Tongue (tissue), 2 donors: Measurements from ENCODE around the gene TMTC1. TPM values are rescaled to one million over a fixed set of nuclear protein-coding genes. Genes with fewer than 3 reads are reported as not detected.

ENCODE experiments used
- DNase-seq: peaks from one replicate; pipeline ENCODE4 v3.0.0-alpha.2; 2015
- total RNA-seq: library from RNA; depleted of rRNA; stranded (reverse); fragments of >200 nt; gene quantifications from one replicate; pipeline ENCODE4 v1.2.3, GENCODE V29; 2014

Gene TMTC1
- total RNA-seq, 1 donor from 2014 or later = 67.0 TPM

- no peak for DNase-seq
Measured at GRCh38 chr12:29531471-29531870, 252.3 kb downstream of the TMTC1 start.

- DNase-seq = no peak
Measured at GRCh38 chr12:29530436-29530835, 253.3 kb downstream of the TMTC1 start.

GRCh38 chr12:29528161-29528560 is 255.6 kb downstream of the TMTC1 start:
- DNase-seq = no peak

- DNase-seq = no peak
Measured at GRCh38 chr12:29521951-29522350, 261.8 kb downstream of the TMTC1 start.

GRCh38 chr12:29519585-29520182 is 264.1 kb downstream of the TMTC1 start:
- DNase-seq = peak; percentile 84

GRCh38 chr12:29518407-29518806 is 265.3 kb downstream of the TMTC1 start:
- DNase-seq = no peak

GRCh38 chr12:29517264-29517663 is 266.5 kb downstream of the TMTC1 start:
- DNase-seq = no peak

- DNase-seq = no peak
Measured at GRCh38 chr12:29516431-29516875, 267.3 kb downstream of the TMTC1 start.

- DNase-seq = no peak
Measured at GRCh38 chr12:29510591-29511185, 273.1 kb downstream of the TMTC1 start.

GRCh38 chr12:29509503-29509902 is 274.2 kb downstream of the TMTC1 start:
- no peak for DNase-seq

GRCh38 chr12:29508949-29509348 is 274.8 kb downstream of the TMTC1 start:
- no peak for DNase-seq

GRCh38 chr12:29505122-29505521 is 278.6 kb downstream of the TMTC1 start:
- peak; percentile 59 for DNase-seq

GRCh38 chr12:29503283-29503682 is 280.5 kb downstream of the TMTC1 start:
- DNase-seq = no peak

- no peak for DNase-seq
Measured at GRCh38 chr12:29499235-29499634, 284.5 kb downstream of the TMTC1 start.

- no peak for DNase-seq
Measured at GRCh38 chr12:29497588-29497987, 286.2 kb downstream of the TMTC1 start, which contains the start of gene OVCH1. OVCH1 (minus strand) TSS chr12:29497686; CDS start chr12:29497686, 0 bp downstream.

- DNase-seq = no peak
Measured at GRCh38 chr12:29492891-29493290, 290.9 kb downstream of the TMTC1 start.

- no peak for DNase-seq
Measured at GRCh38 chr12:29486972-29487371, 296.8 kb downstream of the TMTC1 start.

GRCh38 chr12:29463198-29463597 is 320.5 kb downstream of the TMTC1 start:
- no peak for DNase-seq

- no peak for DNase-seq
Measured at GRCh38 chr12:29460082-29460481, 323.7 kb downstream of the TMTC1 start.

GRCh38 chr12:29455087-29455486 is 328.7 kb downstream of the TMTC1 start:
- DNase-seq = peak; percentile 53

GRCh38 chr12:29451888-29452287 is 331.9 kb downstream of the TMTC1 start:
- no peak for DNase-seq
